Activated CD4-positive, alpha-beta T cell treated with anti-CD3 and anti-CD28 coated beads, Interleukin-2, amount 50 U/mL, for 48 hours (primary cell): ENCODE data around the gene CER1.

Experiments used
- DNase-seq, 2 experiments: peaks; one replicate each; pipeline ENCODE4 v3.0.0-alpha.2; 2020

Gene CER1, protein sequence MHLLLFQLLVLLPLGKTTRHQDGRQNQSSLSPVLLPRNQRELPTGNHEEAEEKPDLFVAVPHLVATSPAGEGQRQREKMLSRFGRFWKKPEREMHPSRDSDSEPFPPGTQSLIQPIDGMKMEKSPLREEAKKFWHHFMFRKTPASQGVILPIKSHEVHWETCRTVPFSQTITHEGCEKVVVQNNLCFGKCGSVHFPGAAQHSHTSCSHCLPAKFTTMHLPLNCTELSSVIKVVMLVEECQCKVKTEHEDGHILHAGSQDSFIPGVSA

DNA sequence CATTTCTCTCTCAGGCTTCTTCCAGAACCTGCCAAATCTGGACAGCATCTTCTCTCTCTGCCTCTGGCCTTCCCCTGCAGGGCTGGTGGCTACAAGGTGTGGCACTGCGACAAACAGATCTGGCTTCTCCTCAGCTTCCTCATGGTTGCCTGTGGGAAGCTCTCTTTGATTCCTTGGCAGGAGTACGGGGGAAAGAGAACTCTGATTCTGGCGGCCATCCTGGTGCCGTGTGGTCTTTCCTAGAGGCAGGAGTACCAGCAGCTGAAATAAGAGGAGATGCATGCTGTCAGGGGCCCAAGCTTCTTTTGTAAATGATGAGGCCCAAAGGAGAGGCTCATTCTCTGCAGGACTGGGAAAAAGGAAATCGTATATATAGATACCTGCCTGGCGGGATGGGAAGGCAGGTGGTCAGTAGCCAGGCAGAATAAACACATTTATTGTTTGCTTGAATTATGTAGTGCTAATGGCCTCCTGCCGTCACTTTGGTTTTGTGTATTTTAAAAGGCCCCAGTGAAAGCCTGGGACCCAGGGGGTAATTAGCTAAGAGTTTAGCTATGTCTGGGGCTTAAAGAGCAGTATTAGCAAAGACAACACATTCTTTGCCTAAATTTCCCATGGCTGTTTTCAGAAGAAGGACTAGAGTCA, at the start of gene CER1:
Gene CER1, minus strand, starts transcription at position 343 of the 645 bp plus-strand sequence. Its CDS starts 61 bp downstream, at position 282.
- DNase-seq, result no peak

DNA sequence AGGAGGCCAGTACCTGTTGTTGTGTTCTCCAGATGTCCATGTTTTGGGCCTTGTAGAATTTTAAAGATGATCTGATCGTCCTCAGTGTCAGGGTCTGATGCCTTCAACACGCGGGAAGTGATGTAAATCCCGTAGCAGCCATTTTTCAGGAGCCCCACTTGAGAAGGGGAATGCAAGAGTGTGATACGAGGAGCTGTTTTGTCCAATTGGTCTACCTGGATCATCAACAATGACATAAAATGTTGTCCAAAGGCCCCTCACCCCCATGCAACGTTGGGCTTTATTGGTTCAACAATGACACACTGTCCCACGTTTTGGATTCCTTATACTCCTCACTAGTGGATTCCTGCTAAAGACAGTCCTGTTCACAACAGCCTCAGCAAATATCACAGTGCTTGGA, 48.1 kb upstream of the CER1 start:
- DNase-seq, result no peak

DNA sequence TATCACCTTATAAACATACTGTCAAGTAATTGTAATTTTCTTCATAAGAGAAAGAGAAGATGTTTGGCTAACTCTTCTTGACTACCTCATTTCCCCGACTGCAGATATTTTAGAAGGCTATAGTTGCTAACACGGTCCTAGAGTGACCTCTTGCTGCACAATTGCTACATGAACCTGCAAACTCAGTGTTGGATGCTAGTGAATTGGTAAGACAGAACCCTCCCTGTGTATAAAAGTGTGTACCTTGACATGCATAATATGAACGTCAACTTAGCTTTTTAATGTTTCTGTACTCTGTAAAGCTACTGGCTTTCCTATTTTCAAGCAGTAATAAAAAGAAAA, 46.7 kb upstream of the CER1 start:
- DNase-seq, result no peak

DNA sequence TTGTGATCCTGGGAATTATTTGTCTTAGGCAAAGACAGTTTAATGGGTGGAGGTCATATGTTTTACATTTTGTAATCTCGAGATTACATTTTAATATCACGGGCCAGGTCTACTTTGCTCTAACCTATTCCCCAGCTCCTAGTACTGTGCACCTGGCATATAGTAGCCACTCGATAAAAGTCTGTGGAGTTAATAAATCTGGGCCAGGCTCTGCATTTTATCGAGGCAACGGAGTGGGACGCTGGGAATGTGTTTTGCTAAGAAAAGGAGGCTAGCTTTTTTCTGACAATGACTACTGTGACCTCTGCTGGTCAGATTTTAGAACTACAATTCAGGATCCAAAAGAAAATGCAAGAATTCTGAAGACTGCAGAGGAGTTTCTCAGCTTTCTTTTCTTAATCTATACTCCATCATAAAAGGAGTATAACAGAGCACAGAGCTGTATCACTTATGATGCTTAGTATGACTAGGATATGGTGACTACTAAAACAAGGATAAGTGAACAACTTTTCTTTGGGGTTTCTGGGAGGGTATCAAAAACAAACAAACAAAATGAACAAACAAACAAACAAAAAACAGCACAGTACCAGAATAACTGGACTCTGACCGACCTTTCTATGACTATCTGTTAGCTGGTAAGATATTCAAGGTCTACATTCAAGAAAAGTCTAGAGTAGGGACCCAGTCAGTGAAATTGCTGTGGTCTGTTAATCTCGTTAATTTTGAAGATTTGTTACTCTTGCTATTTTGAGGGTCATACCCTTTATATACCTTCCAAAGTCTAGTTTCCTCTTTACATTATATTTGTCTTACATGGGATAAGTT, 46.1 kb upstream of the CER1 start:
- peak in 1 of 2 experiments; percentile 0 for DNase-seq

DNA sequence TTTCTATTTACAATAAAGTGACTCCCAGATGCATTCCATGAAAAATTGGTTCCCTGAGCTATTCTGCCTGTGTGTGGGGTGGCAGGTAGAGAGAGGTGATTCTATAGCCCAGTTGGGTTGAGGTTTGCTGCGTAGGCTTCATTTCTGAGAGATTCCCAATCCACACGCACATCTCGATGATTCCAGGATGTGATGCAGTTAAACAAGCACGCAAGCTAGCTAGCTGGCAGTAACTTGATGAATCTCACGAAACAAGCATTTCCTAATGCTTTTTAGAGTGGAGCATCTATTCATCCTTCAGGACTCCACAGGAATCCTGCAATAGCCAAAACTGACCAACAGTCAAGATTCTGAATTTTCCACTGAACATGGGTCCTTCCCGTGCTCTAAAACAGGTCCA, 43.8 kb upstream of the CER1 start:
- DNase-seq, result no peak

DNA sequence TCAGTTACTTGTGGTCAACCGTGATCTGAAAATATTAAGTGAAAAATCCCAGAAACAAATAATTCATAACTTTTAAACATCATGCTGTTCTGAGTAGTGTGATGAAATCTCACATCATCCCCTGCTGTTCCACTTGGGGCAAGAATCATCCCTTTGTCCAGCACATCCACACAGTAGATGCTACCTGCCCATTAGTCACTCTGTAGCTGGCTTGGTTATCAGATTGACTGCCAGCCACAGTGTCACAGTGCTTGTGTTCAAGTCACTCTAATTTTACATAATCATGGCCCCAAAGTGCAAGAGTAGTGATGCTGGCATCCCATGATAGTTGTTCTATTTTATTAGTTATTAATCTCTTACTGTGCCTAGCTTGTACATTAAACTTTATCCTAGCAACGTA, 39.1 kb upstream of the CER1 start:
- no peak for DNase-seq

DNA sequence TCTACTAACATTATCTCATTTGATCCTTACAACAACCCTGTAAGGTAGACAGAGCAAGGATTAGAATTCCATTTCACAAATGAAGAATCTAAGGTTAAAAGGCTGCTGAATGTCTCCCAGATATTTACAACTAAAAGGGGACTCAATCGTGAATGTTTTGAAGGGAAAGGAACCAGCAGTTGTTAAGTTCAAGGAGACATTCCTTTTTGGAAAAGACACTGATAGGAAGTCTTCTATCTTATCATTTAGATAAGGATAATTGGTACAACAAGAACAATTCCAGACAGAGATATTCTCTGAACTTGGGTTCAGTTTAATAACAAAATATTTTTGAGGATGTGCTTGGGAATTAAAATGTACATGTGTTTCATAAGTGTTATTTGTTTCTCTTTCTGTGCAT, 37.5 kb upstream of the CER1 start:
- DNase-seq, result no peak

DNA sequence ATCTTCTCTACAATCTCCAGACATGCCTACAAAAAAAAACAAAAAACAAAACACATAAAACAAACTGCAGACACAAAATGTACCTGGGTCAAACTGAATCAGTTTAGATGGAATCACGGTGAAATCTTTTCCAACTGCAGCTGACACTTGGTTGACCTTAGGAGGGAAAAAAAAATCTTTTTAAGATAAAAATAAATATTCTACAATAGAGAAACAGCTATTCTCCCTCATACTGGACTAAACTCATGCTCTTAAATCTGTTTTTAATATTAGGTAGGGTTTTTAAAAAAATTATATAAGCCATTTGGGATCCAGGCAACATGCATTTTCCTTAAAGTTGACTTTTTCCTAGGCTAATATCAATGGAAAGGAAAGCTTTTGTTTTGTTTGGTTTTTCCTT, 33.8 kb upstream of the CER1 start:
- no peak for DNase-seq

DNA sequence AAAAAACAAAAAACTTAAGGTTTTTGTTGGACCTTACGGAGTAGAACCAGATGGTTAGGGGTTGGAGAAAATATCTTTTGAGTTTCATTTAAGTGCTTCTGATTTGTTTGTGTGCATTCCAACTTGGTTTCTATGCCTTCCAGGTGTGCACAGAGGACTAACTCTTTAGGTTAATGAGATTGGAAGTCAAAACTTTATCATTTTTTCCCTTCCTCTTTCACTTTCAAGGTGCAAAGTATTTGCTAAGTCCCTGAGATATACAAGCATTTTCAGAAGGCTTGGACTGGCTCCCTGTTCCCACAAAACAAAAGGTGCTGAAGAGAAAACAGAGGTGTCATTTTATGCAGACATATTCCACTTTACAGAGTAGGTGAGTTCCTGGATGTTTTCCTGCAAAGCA, 30.3 kb upstream of the CER1 start:
- no peak for DNase-seq

DNA sequence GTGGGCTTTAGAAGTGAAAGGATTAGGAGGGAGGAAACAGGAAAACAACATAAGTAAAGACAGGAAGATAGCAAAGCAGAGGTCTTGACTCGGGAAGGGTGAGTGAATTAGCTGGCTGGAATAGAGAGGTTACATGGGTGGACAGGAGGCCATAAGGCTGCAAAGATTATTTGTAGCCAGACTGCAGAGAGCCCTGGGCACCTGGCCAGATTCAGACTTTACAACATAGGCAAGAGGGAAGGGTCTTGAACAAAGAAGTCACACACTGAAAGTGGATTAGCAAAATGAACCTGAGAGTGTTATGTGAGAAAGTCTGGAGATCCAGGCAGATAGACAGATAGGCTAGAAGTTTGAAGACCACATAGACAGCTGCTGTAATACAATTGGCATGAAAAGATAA, 29.7 kb upstream of the CER1 start:
- DNase-seq, result no peak

DNA sequence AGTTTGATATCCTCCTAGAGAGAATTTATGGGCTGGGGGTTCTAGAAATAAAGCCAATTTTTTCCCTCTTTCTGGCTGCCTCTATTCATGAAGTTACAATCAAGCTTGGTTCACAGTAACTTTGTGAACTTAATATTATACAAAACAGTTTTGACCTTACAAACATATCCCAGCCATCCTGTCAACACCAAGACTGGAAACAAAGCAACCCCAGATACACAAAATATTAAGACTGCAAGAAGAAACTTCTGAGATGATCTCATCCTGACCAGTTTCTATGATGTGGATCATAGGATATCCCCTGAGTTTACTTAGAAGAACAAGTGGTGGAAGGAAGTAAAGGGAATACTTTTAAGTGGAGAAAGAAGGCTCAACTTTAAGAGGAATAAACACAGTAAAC, 28.3 kb upstream of the CER1 start:
- DNase-seq, result no peak

DNA sequence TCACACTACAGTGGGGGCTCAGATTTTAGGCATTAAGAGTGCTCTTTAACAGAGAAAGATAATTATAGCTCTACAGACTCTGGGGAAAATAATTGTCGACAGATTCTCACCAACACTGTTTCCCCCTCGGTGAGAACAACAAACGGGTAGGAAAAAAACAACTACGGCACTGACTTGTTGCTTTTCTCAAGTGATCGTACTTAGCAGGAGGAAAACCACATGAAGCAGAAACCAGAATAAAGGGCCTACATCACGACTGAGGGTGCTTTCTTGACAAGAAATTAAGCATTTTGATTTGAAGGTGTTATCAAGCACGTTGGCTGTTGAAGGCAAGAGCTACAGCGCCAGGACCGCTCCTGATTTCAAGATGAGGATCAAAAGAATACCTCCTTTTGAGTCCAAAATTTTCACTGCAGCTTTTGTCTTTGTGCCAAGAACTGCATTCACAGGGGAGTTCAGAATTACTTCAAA, 27.2 kb upstream of the CER1 start:
- no peak for DNase-seq

DNA sequence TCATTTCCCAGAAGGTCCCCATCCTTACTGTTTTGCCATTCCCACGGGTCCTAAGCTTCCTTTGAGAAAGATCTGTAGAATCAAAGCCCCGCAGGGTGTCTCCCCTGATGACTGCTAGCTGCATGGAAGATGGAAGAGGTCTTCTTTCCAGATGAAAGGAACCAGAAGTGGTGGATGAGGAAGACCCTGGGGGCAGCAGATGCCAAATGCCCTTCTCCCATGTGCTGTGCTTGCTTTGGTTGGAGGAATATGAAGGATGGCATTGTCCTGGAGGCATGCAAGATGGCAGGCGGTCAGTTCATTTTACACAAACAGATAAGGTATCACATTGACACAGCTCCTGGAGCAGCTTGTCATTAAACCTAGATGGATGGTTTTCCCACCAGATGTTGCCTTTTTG, 25.8 kb upstream of the CER1 start:
- DNase-seq, result no peak

DNA sequence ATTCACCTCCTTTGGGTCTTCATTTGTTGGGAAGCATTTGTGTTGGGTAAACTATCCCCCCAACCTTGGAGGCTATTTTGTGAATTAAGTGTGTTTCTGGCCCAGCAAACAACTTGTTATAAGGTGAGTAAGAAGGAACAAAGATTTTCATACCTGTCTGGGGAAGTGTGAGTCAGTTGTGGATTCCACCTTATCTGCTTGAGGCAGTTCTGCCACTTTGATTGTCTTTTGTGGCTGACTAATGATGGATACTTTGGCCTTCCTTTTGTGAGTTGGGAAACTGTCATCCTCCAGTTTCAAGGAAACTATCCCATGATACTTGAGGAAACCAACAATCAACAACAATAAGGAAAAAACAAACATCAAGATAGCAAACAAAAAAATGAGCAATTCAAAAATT, 24.6 kb upstream of the CER1 start:
- no peak for DNase-seq

DNA sequence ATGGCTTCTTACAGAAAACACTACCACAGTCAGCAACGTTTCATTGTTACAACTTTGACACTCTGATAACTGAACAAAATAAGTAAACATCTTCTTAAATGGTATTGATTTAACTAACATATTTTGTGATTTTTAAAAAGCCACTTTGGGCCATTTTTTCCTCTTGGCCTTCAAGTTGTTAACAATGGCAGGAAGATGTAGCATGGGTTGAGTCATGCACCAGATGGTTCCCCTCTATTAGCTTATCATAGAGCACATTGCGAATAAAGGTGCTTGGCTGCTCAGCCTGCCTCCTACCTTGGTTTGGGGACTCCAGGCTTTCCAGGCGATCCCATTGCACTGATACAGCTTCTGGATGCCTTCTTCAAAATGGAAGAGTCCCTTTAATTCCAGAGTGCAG, 24.1 kb upstream of the CER1 start:
- DNase-seq, result no peak

DNA sequence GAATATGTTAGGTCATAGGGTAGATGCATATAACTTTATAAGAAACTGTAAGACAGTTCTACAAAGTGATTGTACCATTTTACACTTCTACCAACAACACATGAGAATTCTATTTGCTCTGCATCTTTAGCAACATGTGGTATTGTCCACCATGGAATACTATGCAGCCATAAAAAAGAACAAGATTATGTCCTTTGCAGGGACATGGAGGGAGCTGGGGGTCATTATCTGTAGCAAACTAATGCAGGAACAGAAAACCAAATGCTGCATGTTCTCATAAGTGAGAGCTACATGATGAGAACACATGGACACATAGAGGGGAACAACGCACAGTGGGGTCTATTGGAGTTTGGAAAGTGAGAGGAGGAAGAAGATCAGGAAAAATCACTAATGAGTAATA, 22.2 kb upstream of the CER1 start:
- DNase-seq, result no peak

DNA sequence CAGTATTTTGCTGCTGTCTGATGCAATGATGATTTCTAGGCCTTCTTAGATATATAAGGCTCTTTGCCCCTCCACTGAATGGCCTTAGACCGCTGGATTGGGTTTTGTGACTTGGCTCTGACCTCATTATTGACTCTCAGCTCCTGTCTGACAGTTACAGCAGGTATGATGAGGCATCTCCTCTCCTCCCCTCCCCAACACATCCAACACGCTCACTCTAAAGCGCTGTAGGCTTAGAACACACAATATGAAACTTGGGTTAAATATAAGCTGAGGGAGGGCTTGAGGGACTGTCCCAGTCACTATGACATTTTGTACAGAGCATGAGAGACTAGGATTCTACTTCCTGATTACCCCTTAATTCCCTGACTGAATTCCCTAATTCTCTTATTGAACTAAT, 18.8 kb upstream of the CER1 start:
- DNase-seq, result no peak

DNA sequence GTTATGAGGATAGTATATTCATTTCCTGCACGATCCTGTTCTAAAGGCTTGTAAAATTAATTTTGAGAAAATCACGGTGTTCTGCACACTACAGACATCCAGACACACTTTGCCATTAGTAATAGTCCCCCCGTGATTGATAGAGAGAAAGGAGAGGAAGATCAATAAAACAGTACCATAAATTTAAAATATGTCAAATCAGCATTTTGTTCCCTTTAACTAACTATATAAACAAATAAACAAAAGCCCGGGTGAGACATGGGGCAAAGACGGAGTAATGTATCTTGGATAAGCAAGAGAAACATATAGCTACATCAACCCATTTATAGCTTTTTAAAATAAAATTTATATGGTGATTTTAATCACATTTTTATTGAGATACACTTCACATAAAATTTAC, 10.6 kb upstream of the CER1 start:
- no peak for DNase-seq

DNA sequence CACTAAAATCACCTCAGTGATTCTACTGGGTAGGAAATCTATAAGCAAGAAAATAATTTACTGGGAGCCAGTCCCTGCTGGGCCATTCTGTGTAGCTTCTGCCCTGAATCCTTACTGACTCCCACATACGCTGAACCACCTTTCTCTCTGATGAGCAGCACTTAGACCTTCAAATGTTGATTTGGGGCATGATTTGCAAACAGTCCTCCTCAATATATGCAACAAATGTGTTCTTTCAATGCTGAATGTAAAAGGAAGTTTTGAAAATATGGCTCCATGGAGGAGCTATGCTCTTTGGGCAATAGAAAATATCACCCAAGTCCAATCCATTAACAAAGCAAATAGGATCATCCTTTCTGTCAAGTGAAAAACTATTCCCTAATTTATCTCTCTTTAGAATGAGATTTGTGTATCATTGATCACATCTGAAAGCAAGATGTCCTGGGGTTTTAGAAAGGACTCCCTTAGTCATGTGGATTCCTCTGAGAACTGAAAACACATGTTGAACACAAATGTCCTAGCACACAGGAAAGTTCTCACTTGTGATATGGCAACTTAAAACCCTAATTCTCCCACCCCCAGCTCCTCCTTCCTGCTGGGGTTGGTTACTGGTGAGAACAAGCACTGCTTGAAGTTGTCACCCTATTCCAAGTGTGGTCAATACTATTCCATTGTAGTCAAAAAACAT, 8.9 kb upstream of the CER1 start:
- DNase-seq, result no peak

DNA sequence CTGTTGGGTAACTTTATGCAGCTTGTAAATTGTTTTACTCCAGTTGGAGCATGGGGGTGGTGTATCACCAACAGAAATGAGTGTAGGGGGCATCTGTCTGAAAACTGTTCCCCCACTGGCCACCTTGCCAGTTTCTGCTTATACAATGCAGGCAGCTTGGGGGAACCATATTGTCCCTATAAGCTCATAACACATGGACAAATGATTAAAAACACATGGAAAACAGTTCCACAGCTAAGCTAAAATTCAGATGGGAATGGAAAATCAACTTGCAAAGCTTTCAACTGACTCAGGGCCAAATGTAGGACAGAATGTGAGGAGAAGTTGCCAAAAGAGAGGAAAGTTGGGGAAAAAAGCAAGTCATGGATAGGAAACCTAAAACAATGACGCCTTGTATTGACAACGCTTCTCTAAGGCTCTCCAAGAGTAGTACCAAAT, 7.9 kb upstream of the CER1 start:
- DNase-seq, result no peak

DNA sequence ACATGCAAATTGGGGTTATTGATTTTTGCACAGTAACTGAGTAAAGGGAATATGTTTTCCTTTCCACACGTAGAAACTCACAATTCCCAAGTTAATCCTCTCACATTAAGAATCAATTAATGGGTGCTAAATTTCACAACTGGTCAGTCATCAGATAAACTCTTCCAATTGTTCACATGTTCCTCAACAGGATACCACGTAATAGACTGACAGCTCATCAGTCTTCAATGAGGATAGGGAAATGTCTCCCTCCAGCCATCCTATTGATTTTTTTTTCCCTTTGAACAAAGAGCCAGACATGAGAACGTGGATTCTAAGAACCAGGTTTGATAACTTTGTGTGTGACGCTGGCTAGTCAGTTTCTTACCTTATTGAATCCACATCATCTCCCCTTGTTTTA, 768 bp upstream of the CER1 start:
- DNase-seq, result no peak

DNA sequence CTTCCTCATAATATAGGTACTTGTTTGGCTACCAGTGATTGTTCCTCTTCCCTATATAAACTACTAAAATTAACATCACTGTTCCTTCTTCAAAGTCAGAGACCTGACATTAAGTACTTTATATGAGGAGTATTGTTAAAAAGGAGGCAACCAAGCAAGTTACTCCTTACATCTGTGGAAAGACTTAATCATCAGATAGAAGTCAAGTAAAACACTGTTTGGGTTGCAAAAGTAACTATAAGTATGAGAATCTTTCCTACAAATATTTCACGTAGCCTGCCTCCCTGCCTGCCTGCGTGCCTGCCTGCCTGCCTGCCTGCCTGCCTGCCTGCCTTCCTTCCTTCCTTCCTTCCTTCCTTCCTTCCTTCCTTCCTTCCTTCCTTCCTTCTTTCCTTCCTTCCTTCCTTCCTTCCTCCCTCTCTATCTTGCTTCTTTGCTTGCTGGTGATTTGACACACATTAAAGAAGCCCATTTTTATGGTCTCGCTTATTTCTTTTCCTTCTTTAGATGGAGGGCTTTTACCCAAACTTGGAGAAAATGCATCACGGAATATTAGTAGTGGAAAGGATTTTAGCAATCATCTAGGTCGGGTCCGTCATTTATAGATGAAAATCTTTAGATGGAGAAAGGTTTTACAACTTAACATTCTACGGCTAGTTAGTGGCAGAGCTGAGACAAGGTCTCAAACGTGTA, 3.2 kb downstream of the CER1 start:
- no peak for DNase-seq

DNA sequence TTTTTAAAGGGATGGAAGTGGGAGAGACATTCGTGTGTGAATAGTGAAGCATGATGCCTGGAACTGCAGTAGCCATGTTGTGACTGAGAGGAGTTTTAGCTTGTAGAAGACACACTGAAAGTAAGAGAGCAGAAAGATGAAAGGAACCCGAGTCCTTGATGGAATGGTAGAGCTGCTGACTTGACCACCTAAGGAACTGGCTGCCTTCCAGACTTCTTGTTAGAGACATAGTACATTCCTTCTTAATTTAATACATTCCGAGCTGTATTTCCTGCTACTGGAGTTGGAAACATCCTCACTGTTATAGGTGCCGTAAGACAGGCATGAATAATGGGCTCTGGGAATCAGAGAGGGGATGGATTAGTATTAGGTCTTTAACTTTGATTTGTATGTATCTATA, 7.4 kb downstream of the CER1 start:
- no peak for DNase-seq
